Astrocyte of the cerebellum (primary cell): ENCODE results near the gene TNNC1.

Experiments
- DNase-seq: peaks from one replicate; pipeline ENCODE4 v3.0.0-alpha.2; 2011; ENCODE audit warnings: low read depth
- H3K4me3 ChIP-seq: 2 replicates; pipeline ENCODE4 v1.5.1; 2011; ENCODE audit warnings: mild to moderate bottlenecking, low read depth, low read length, moderate library complexity
- in situ Hi-C: cut with HindIII; loops from 2 replicates; pipeline ENCODE4 v1.10.0; 2017; ENCODE audit warnings: low sequenced_read_pairs
- TF ChIP-seq, protein P1 (sequence below): IDR thresholded peaks from 2 replicates; pipeline ENCODE4 v1.5.1; 2012; ENCODE audit warnings: low read length, low read depth, moderate library complexity, mild to moderate bottlenecking; ENCODE audit errors: missing control alignments

Gene TNNC1

DNA sequence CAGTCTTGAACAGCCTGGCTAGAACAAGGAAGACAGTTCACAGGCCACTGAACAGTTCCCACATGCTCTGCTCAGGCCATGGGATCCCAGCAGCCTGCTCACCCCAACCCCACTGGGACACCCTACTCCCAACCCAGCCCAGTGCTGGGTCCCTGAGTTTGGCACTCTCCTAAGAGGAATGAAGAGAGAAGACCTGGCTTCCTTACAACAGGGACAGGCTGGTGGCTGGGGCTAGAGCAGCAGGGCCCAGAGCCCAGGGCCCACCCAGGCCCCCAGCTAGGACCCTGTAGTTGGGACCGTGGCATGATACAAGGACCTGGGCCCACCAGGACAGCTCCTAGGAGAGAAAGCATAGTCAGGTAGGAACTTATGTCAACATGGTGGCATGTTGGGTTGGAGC lies 52.3 kb downstream of the TNNC1 start:
- H3K4me3 ChIP-seq, result no peak overlapping the region
- no peak for DNase-seq
- in situ Hi-C loops, result no loop called here
- TF ChIP-seq, protein P1, sequence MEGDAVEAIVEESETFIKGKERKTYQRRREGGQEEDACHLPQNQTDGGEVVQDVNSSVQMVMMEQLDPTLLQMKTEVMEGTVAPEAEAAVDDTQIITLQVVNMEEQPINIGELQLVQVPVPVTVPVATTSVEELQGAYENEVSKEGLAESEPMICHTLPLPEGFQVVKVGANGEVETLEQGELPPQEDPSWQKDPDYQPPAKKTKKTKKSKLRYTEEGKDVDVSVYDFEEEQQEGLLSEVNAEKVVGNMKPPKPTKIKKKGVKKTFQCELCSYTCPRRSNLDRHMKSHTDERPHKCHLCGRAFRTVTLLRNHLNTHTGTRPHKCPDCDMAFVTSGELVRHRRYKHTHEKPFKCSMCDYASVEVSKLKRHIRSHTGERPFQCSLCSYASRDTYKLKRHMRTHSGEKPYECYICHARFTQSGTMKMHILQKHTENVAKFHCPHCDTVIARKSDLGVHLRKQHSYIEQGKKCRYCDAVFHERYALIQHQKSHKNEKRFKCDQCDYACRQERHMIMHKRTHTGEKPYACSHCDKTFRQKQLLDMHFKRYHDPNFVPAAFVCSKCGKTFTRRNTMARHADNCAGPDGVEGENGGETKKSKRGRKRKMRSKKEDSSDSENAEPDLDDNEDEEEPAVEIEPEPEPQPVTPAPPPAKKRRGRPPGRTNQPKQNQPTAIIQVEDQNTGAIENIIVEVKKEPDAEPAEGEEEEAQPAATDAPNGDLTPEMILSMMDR, result no peak
